MM.1S (cell line): ENCODE data around the gene WASHC3.

ENCODE experiments used
- EZH2 ChIP-seq: fragments of 300-600 bp; sonication (generic); optimal IDR thresholded peaks from 2 replicates; pipeline ENCODE3; 2017; ENCODE audit warnings: low read depth, mild to moderate bottlenecking, antibody characterized with exemption, low read length, mixed read lengths
- TF ChIP-seq, protein P1 (sequence below): fragments of 300-600 bp; sonication (generic); IDR thresholded peaks from 2 replicates; pipeline ENCODE4 v1.5.1; 2016; ENCODE audit warnings: antibody characterized with exemption, low read length, mixed read lengths

DNA sequence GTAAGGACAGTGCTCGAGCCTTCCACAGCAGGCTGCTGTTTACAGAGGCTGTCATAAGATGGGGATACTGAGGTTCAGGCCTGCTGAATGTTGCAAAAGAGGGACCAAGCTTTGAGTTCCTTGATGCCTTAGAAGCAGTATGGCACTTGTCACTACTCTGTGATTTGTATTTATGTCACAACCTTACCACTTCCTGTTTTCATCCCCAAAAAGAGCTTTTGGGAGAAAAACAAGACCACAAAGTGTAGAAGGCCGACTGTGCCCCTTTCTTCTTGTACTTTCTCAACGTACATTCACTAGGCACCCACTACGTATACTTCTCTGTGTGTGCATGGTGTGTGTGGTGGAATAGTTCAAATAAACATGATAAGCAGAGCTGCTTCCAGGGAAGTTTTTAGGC is 94.3 kb downstream of the WASHC3 start:
- TF ChIP-seq, protein P1, sequence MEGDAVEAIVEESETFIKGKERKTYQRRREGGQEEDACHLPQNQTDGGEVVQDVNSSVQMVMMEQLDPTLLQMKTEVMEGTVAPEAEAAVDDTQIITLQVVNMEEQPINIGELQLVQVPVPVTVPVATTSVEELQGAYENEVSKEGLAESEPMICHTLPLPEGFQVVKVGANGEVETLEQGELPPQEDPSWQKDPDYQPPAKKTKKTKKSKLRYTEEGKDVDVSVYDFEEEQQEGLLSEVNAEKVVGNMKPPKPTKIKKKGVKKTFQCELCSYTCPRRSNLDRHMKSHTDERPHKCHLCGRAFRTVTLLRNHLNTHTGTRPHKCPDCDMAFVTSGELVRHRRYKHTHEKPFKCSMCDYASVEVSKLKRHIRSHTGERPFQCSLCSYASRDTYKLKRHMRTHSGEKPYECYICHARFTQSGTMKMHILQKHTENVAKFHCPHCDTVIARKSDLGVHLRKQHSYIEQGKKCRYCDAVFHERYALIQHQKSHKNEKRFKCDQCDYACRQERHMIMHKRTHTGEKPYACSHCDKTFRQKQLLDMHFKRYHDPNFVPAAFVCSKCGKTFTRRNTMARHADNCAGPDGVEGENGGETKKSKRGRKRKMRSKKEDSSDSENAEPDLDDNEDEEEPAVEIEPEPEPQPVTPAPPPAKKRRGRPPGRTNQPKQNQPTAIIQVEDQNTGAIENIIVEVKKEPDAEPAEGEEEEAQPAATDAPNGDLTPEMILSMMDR, result no peak
- no peak for TF ChIP-seq EZH2
